HL-60/S4 treated with retinoic acid at 250 ng/mL for 4 days and 3 days (cell line): ENCODE measurements around the gene ZNF157.
"Not testable (repeated sequence)": the region's sequence is repeated elsewhere in the genome, so short reads cannot be mapped to it uniquely, and the experiment has no call there.

Experiments
- in situ Hi-C: fragments of 300-500 bp; cut with MboI; formaldehyde crosslinking; loops from 2 replicates; pipeline ENCODE4 v1.7.0; 2022; ENCODE audit warnings: low sequenced_read_pairs

The ZNF157 gene

GRCh38 chrX:47370278-47370677 is at the start of gene ZNF157:
ZNF157 (plus strand) TSS chrX:47370578; CDS start chrX:47370669, 91 bp downstream.
- in situ Hi-C loops, result no loop called here

- in situ Hi-C loops, result no loop called here
Observed at GRCh38 chrX:47321386-47321785, 49.0 kb upstream of the ZNF157 start.

- in situ Hi-C loops, result no loop called here
Observed at GRCh38 chrX:47321823-47322371, 48.5 kb upstream of the ZNF157 start.

- in situ Hi-C loops, result no loop called here
Observed at GRCh38 chrX:47327902-47328301, 42.5 kb upstream of the ZNF157 start.

DNA sequence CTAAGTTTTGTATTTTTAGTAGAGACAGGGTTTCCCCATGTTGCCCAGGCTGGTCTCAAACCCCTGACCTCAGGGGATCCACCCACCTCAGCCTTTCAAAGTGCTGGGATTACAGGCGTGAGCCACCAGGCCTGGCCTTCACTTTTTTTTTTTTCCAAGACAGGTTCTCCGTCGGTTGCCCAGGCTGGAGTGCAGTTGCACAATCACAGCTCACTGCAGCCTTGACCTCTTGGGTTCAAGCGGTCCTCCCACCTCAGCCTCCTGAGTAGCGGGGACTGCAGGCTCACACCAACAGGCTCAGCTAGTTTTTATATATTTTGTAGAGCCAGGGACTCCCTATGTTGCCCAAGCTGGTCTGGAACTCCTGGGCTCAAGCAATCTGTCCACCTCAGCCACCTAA is 37.6 kb upstream of the ZNF157 start:
- in situ Hi-C loops, result not testable (repeated sequence)

- in situ Hi-C loops, result no loop called here
Observed at GRCh38 chrX:47351706-47352105, 18.7 kb upstream of the ZNF157 start.

GRCh38 chrX:47358387-47359065 is 11.9 kb upstream of the ZNF157 start:
- in situ Hi-C loops, result no loop called here

DNA sequence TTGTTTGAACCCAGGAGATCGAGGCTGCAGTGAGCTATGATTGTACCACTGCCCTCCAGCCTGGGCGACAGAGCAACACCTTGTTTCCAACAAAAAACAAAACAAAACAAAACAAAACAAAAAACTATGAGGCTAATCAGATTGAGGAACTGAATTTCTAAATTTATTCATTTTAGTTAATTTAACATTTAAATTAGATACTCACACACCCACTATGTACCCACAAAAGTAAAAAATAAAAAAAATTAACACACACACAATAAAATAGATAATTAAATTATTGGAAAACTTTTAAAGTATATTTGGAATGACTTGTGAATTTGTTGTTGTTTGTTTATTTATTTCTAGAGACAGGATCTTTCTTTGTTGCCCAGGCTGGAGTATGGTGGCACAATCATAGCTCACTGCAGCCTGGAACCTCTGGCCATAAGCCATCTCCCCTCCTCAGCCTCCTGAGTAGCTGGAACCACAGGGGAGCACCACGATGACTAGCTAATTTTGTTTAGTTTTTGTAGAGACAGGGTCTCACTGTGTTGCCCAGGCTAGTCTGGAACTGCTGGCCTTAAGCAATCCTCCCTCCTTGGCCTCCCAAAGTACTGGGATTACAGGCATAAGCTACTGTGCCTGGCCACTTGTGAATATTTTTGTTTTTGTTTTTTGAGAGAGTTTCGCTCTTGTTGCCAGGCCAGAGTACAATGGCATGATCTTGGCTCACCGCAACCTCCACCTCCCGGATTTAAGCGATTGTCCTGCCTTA is 9.8 kb upstream of the ZNF157 start:
- in situ Hi-C loops, result no loop called here

DNA sequence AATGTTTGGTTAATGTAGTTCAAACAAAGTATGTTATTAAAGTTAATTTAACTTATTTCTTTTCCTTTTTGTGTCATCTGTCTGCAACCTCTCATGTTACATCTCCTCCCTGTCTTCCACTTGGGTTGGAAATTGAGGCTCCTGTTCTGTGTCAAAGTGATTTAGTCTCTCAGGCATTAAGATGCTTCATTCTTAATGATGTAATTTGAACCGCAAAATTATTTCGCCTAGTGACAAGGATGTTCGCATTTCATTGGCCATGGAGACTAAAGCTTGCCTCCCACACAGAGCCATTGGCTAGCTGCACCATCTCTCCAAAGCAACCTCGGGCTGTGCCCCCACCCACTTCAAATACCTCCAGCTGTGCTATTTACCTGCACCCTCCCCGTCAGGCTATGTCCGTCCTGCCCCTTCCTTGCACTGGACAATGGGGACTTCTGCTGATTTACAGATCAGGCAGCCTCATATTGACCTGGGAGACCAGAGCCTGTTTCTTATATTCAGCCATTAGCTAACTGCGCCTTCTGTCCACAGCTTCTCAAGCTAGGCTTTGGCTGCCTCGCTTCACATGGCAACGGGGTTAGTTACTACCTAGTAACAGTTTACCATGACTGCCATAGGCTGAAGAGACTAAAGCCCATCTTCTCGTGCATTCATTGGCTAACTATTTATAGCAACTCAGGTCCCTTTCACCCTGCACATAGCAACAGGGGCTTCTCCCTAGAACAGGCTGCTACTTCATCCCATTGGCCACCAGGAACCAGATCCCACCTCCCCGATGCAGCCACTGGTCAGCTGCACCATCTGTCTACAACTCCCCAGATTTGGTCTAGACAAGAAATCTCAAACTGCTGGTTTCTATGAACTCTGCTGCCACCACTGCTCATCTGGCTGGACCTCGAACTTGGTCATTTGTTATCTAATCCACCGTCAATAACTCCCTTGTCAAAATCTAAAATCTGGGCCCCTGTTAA is 8.6 kb upstream of the ZNF157 start:
- in situ Hi-C loops, result no loop called here

DNA sequence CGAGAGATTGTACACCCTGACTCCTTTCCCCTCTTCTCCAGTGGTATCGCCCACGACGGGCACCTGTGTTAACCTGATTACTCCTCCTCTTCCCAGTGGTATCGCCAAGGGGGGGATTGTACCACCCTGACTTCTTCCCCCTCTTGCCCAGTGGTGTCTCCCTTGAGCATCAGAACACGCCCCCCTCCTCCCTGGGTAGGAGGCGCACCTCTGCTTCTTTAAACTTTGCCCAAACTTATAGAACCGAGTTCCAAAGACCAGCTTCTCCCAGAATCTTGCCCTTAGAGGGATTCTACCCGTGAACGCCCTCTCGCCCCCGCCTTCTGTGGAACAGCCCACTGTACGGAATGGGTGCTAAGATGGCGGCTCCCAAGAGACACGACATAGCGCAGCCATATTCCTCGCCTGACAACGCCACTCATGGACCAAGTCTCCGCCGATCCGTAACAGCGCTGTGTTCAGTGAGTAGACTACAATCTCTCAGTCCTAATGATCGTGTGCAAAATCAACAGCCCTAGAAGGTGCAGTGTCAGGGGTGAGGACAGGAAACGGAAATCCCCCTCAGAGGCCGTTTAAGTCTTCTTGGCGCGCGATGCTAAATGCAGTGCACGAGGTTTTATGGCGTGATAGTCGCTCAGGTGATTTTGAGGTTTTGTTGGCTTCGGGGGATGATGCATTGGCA is 4.2 kb upstream of the ZNF157 start:
- in situ Hi-C loops, result no loop called here

GRCh38 chrX:47373198-47373597 is 2.8 kb downstream of the ZNF157 start:
- in situ Hi-C loops, result no loop called here

DNA sequence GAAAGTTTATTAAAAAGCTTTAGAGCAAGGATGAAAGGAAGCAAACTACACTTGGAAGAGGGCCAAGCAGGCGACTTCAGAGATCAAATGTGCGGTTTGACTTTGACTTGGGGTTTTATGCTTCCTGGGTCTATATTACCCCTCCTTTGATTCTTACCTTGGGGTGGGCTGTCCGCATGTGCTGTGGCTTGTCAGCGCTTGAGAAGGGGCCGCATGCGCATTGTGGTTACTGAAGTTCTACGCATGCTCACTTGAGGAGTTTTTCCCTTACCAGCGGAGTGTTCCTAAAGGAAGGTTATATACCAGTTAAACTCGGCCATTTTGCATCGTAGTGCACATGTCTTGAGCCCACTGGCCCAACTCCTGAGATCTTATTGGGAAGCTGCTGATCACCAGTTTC is 9.9 kb downstream of the ZNF157 start:
- in situ Hi-C loops, result no loop called here

DNA sequence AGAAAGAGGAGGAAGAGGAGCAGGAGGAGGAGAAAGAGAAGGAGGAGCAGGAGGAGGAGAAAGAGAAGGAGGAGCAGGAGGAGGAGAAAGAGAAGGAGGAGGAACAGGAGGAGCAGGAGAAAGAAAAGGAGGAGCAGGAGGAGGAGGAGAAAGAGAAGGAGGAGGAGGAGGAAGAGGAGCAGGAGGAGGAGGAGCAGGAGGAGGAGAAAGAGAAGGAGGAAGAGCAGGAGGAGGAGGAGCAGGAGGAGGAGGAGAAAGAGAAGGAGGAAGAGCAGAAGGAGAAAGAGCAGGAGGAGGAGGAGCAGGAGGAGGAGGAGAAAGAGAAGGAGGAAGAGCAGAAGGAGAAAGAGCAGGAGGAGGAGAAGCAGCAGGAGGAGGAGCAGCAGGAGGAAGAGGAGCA is 10.5 kb downstream of the ZNF157 start:
- in situ Hi-C loops, result not testable (repeated sequence)

- in situ Hi-C loops, result no loop called here
Observed at GRCh38 chrX:47384502-47384901, 14.1 kb downstream of the ZNF157 start.

GRCh38 chrX:47390780-47391179 is 20.4 kb downstream of the ZNF157 start:
- in situ Hi-C loops, result no loop called here

DNA sequence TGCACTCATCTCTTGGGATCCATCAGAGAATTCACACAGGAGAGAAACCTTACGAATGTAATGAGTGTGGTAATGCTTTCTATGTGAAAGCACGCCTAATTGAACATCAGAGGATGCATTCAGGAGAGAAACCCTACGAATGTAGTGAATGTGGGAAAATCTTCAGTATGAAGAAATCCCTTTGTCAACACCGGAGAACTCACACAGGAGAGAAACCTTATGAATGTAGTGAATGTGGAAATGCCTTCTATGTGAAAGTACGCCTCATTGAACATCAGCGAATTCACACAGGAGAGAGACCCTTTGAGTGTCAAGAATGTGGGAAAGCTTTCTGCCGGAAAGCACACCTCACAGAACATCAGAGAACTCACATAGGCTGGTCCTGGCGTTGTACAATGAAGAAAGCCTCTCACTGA is 42.8 kb downstream of the ZNF157 start:
- in situ Hi-C loops, result no loop called here

GRCh38 chrX:47420265-47420664 is 49.9 kb downstream of the ZNF157 start:
- in situ Hi-C loops, result no loop called here

- in situ Hi-C loops, result no loop called here
Observed at GRCh38 chrX:47420962-47421361, 50.6 kb downstream of the ZNF157 start.

GRCh38 chrX:47422444-47422843 is 52.1 kb downstream of the ZNF157 start:
- in situ Hi-C loops, result no loop called here

- in situ Hi-C loops, result no loop called here
Observed at GRCh38 chrX:47430925-47431324, 60.5 kb downstream of the ZNF157 start.
